Measurements from ENCODE around the gene CDC7.
A peak's percentile ranks its signal among the peaks of the same experiment; 100 is the strongest.
"Not testable (repeated sequence)": the region's sequence is repeated elsewhere in the genome, so short reads cannot be mapped to it uniquely, and the experiment has no call there.

The CDC7 gene

DNA sequence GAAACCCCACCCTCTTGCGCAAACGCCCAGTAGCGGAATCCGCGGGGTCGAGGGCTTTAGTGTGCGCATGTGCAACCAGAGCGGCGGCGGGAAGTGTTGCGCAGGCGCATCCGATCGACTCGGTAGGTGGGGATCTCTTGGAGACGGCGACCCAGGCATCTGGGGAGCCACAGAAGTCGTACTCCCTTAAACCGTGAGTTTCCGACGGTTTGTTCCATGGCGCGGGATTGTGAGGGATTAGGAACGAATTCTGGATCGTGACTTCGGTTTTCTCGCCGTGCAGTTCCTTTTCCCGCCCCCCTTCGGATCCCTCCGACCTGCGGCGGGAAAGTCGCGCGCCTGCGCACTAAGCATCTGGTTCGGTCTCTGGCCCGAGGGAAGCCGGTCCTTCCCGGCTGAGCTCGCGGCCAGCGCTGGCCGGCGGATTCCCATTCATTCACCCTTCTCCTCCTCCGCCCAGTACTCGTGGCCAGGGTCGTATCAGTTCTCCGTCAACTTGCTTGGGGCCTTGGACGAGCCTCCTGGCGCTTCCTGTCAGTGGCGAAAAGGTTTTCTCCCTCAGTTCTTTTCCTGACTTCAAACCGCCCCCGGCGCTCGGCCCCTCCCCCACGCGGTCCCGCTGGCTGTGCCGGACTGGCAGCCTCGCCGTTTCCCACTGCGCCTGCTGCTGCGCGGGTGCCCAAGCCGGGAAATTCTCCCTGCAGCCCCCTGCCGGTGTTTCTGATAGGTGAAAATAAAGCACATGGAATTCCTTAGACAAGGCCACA is at the start of gene CDC7:
Gene CDC7 (plus strand): TSS at position 96 of the 767 bp plus-strand sequence. CDS start 866 bp downstream, outside the sequence.
- DNase-seq (ENCODE audit: low read depth) = peak; percentile 80

DNA sequence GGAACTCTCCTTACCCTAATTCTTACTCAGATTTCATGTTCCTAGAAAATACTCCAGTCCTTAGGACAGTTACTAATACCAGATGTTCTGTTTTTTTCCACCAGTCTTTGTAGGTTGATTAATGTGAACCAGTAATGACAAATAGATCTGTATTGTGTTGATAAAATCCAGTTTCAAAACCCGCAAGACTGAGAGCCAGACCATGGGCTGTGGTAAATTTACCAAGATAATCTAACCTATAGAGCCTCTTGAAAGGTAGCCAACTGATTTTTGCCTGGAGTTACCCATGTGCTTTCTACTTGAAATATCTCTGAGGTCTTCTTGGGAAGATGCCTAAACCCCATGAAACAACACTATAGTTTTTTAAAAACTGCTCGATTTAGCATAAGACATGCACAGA is 46.5 kb upstream of the CDC7 start:
- DNase-seq (ENCODE audit: low read depth) = no peak

DNA sequence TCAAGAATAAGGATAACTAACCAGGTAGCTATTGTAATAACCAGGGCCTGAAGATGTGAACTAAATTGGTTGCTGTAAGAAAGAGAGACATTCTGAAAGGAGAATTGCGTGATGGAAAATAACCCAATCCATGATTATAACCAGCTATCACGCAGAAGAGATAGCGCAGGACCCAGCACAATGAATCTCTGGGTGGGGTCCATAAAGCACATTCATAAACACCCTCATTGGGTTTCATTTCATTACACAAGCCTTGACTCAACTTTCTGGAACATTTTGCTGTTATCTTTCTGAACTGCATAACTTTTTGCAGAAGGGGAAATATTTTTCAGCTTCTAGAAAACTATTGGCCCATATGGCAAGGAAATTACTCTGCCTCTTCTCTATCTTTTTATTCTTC is 45.3 kb upstream of the CDC7 start:
- DNase-seq (ENCODE audit: low read depth) = no peak

DNA sequence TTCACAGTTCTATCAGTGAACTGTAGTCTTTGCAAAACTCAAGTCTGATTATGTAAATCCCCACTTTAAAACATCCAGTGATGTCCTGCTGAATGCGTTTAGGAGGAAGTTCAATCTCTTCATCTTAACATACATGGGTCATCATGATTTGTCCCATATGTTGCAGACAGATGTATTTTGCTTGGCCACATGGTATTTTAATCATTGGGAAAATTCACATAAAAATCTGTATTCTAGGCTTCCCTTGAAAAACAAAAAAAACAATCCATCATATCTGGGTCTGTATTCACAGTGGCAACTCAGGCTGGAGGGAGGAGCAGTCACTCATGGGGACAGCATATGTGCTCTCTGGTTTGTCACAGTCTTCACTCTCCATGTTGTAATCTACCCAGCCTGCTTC is 44.8 kb upstream of the CDC7 start:
- DNase-seq (ENCODE audit: low read depth) = no peak

DNA sequence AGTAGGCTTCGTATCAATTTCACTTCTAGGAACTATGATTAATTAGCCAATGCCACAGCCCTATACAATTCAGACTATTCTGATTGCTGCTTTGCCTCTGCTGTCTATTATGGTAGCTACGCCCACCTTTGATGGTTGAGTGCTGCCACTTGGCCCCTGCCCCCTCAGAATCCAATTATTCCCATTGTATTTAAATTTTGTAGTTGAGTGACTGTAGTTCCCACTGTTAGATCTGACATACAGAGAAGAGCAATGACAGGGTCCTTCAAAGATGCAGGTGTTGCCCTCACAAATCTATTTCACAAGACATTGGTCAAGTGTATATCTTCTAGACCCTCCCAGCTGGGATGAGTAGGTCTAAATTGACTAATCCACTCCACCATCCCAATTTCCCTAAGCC is 35.3 kb upstream of the CDC7 start:
- DNase-seq (ENCODE audit: low read depth) = not testable (repeated sequence)

DNA sequence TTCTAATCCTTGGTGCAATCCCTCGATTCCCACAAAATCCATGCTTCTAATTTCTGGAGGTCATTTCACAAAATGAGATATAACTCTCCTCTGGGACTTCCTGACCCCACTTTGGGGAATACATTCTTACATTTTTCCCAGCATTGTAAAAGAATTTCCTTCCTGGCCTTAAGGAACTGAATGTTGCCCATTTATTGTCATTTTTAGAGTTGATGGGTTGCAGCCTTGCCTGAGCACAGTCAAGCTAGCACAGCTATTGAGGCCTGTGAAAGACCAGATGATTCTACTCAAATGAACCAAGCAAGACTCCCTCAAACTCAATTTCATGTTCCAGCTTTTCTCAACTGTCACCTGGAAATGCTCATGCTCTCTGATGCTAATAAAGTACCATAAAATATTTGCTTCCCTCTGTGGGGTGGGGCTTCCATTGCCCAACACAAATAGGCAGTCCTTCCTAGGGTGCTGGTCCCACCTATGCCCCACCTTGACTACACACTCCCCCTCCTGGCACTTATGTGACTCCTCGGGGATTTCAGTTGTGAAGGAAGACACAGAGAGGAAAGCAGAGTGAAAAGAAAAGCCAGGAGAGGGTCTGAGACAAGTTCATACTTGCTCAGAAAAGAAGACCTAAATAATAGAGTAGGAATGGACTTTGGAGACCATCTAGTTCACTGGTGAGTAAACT is 24.0 kb upstream of the CDC7 start:
- no peak for DNase-seq (ENCODE audit: low read depth)

DNA sequence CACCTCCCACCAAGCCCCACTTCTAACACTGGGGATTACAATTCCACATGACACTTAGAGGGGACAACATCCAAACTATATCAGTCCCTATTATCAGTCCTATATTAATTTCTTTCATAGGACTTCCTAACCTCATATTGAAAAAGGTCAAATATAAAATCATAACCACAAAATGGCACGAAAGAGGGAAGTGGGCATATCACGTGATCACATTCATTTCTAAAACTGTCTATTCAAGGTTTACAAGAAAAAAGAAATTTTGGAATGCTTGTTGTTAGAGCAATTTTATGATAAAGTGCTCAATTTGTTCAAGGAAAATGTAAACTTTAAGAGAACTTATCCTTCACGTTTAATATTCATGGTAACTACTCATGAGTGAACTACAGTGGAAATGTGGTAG is 13.2 kb upstream of the CDC7 start:
- no peak for DNase-seq (ENCODE audit: low read depth)

DNA sequence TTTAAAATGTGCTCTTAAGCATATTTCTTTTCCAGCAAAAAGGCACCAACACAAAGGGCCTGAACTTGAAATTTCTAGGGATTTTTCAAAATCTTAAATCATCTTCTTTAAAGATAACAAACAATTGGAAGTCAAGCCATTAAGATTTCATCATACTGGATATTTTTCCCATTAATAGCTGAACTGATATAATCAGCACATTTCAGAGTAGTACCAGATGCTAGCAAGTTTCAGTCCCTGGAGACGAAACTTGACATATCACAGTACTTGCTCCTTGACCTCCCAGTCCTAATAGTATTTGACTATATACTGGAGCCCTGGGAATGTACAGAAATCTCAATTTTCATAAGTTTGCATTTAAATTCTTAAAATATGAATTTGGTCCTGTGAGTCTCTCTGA is 10.2 kb upstream of the CDC7 start:
- no peak for DNase-seq (ENCODE audit: low read depth)

DNA sequence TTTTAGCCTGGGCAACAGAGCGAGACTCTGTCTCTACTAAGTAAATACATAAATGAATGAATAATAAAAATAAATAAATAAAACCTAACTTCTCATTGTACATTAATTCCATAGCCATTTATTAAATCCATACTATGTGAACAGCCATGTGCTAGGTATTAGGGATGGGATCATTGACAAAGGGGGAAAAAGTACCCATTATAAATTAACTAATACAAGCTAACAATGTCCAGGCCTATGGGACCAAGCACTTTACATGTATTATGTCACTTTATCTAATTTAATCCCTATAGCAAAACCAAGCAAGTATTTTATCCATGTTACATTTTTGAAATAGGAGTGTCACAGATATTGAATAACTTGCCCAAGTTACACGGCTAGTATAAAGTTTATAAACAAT is 2.6 kb upstream of the CDC7 start:
- DNase-seq (ENCODE audit: low read depth) = no peak

DNA sequence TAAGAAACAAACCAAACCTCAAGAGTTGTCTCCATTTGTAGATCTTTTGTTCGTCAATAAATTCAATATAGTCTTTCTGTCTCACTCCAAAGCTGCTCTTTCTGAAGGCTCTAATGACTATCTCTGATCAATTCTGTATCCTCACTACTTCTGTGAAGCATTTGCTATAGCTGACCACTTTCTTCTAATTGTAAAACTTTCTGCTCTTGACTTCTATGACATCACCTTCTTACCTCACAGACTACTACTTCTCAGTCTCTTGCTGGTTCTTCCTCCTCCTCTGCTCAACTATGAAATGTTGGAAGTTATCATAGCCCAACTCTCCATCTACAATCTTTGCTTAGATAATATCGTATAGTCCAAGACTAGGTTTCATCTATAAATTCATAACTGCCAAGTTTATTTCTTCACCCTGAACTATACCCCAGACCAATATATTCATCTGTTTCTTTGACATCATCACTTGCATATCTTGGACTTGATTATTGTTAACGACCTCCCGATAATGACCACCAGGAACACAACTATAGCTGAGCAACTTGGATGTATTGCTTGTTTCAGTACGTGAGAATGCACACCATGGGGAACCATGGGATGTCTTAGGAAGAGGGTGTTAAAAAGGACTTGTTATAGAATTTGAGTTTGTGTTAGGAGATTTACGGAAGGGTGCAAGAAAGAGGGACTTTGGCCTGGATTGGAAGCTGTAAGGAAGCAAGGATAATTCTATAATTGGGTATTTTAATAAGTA is 2.0 kb upstream of the CDC7 start:
- no peak for DNase-seq (ENCODE audit: low read depth)

DNA sequence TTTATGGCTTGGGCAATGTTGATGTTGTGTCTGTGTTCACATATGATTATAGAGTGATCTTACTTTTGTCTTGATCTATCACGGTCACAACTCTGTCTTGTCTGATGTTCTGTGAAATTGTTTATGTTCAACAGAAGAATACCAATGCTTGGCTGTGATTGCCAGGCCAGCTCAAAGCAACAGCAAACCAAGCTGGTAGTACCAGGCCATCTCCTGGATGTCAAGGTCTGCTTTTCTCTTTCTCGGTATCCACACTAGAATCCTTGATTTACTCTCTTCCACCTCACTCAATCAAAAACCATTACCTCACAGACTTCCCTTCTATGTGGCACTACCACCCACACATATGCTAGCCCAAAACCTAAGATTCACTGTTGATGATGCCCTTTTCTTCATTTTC is 1.3 kb upstream of the CDC7 start:
- DNase-seq (ENCODE audit: low read depth) = no peak

DNA sequence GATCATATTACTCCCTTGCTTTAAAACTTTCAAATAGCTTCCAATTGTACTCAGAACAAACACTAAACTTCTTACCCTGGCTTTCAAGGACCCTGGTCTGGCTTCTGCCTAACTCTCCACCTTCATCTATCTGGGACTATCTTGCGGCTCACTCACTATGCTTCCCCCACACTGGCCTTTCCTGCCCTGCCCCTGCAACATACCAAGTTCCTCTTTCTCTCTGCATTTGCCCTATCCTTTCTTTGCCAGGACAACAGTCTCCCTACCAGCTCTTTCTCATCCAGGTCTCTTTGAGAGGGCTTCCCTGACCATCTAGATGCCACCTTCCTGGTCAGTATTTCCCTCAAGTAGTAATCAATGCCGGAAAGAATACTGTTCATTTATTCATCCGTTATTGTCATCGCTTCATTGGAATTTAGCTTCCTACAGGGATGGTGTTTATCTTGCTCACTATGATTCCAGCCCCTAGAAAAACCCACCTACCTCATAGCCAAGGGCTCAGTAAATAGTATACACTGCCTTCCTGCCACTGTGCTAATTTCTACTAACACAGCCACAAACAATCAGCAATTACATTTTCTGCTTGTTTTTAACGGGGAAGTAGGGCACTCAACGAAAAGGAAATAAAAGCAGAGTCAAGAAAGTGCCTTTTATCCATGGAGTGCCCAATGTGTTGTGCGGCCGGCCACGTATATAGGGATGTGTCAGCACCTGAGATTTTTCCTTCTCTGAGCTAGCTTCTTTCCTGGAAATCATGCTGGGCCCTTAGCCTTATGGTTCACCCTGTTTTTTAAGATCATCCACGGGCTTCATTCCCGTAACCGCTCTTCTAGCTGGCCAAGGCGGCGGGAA is 521 bp upstream of the CDC7 start:
- no peak for DNase-seq (ENCODE audit: low read depth)

DNA sequence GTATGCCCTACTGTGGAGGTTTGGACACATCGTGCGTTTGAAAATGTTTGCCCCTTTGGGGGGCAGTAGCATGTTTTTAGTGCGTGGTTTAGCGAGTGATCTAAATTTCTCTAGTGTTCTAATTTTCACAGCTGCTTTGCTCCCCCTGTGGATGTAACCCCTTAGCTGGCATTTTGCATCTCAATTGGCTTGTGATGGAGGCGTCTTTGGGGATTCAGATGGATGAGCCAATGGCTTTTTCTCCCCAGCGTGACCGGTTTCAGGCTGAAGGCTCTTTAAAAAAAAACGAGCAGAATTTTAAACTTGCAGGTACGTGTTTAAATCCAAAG is 836 bp downstream of the CDC7 start:
- no peak for DNase-seq (ENCODE audit: low read depth)

DNA sequence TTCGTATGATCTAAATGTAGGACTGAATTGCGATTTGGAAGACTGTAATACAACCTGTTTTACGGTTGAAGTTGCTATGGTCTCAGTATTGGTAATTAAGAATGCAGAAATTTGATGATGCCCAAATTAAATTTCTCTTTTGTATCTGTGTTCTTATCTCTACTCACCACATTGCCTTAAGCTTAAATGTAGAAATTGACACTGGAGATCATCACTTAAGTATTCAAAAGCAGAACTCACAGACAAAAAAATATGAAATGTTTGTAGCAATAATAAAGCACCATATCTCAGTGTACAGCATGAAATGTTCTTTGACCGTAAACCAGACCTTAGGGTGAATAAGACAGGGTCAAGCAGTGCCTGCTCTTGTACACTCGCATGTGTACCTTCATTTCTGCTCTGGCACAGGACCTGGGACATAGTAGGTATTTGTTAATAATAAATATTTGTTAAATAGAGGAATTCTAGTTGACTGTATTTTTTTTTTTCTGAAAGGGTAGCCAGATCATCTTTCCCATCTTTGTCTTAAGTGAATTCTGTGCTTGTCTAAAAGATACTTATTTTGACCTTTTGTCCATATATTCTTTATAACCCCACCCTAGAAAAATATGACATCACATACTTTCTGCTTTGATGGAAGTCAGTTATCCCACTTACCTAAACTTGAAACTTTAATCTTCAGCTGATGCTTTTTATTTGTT is 1.5 kb downstream of the CDC7 start:
- DNase-seq (ENCODE audit: low read depth) = no peak

DNA sequence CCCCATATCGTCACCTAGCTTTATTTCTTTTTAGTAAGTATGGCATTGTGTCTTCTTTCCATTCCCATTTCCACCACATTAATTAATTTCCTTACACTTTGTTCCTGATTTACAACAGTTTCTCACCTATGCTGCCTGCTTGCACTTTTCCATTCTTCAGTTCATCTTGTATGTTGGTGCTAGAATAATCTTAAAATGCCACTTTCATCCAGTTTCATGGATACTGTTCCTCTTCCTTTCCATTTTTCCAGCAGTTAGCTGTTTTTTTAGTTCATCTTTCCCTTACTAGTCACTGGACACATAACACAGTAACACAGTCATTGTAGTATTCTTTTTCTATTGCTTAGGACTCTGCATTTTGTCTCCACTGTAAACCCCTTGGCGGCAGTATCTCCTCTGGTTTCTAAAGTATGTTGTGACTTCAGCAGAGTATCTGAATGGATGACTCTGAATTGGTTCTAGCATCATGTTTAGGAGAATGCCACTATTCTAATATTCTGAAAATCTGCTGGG is 2.1 kb downstream of the CDC7 start:
- no peak for DNase-seq (ENCODE audit: low read depth)

DNA sequence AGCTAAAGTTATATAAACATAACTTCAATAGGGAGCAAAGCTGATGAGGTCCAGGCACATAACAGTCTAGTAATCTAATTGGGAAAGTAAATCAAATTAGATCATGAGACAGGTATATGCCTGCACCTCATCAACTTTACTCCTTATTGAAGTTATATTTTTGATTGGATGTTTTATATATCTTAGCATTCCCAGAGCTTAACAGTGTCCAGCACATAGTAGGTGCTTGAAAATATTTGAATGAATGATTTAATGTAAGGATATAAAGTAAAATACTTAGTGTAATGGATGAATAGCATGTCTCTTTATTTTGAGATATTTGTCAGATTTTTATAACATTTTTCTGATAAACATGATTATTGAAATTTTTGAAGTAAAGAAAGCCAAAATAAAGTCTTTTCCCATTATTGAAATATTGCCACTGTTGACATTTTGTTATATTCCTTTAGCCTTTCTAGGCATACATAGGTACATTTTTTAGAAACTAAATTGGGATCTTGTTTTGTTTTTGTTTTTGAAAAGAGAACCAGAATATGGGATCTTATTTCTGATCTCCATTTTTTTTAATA is 2.8 kb downstream of the CDC7 start:
- no peak for DNase-seq (ENCODE audit: low read depth)

DNA sequence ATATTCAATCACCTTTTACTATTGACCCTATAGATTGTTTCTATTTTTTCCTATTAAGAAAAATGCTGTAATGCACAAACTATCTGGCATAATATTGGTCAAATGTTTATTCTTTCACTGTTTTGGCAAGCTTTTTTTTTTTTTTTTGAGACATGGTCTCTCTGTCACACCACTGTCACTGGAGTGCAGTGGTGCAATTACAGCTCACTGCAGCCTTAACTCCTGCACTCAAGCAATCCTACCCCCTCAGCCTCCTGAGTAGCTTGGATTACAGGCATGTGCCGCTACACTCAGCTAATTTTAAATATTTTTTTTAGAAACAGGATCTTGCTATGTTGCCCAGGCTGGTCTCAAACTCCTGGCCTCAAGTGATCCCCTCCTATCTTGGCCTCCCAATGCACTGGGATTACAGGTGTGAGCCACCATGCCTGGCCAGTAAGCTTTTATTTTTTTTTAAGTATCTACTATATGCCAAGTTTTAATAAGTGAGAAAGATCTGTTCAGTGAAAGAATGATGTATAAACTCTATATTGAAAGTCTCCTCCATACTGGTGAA is 3.4 kb downstream of the CDC7 start:
- no peak for DNase-seq (ENCODE audit: low read depth)

DNA sequence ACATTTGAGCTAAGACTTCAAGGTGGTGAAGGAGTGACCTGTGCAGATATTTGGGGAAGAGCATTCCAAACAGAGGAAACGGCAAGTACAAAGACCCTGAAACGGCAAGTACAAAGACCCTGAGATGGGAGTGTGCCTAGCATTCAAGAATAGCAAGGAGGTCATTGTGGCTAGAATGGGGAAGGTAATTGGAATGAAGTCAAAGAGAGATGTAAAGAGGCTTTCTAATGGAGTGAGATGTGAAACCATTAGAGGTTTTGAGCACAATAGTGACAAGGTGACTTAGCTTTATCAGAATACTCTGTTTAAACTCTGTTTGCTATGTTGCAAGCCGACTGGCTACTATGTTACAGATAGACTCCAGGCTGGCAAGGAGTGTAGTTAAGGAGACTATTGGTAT is 4.4 kb downstream of the CDC7 start:
- no peak for DNase-seq (ENCODE audit: low read depth)

DNA sequence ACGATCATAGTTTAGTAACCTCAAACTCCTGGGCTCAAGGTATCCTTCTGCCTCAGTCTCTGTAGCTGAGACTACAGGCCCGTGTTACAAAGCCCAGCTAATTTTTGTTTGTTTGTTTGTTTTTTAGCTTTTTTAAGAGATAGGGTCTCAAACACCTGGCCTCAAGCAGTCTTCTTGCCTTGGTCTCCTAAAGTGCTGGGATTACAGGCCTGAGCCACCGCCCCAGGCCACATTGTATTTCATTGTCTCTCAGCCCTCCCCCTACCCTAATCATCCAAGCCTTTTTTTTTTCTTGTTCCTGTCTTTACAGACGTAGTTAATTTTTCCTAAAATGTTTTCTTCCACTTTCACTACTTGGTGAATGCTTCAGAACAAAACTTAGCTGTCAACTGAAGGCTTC is 5.4 kb downstream of the CDC7 start:
- no peak for DNase-seq (ENCODE audit: low read depth)

DNA sequence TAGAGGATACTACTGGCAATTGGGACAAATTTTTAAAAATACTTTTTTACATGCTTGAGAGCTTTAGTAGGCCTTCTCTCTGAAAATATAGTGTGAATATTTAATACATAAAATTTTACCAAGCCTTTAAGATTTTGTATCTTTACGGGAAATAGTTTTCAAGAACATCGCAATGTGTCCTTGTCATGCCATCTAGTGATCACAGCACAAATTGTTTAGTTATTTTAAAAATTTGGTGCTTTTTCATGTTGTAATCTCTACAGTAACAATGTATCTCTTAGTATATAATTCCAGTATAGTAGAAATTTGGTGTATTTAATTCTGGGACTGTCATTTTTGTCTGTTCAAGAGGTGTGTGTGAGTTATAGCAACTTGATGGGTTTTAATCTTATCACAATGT is 6.7 kb downstream of the CDC7 start:
- no peak for DNase-seq (ENCODE audit: low read depth)

DNA sequence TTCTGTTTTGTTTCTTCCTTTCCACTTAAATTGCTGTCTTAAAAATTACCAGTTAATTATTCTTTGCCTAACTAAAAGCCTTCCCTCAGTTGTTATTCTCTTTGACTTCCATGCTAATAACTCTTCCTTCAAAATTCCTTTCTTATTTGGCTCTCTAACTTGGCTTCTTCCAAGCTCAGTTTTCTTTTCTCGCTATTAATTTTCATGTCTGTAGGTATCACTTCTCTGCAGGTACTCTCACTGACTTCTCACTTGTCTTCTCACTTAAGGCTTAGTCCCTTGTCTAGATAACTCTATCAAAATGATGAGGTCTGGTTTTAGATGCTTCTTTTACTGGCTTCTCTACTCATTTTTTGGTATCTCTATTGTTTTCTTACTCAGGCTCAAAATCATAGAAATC is 10.1 kb downstream of the CDC7 start:
- DNase-seq (ENCODE audit: low read depth) = no peak
